ENCODE measurements around the gene NKAIN2. TPM values are rescaled to one million over a fixed set of nuclear protein-coding genes. Genes with fewer than 3 reads are reported as not detected.

Gene NKAIN2
- total and polyA plus RNA-seq, 9 of the 15 experiments (the other 6 are each of a cell fraction or from before 2014, with no cell fraction given), result not detected

- TF ChIP-seq NR1H2 (CRISPR knock-in tag; IDR thresholded peaks at IDR 0.05) (no peak), MXD1 (CRISPR knock-in tag; IDR thresholded peaks at IDR 0.05; ENCODE audit: borderline replicate concordance, poor library complexity, severe bottlenecking) (no peak), FOXA3 (CRISPR knock-in tag; conservative IDR thresholded peaks at IDR 0.05 in 1 of 2, IDR thresholded peaks at IDR 0.05 in 1 of 2) (no peak), NFIC (IDR thresholded peaks at IDR 0.05) (no peak), SMARCE1 (IDR thresholded peaks at IDR 0.05) (no peak), CTBP1 (IDR thresholded peaks at IDR 0.05; ENCODE audit: borderline replicate concordance) (no peak), HNRNPLL (IDR thresholded peaks at IDR 0.05; ENCODE audit: low read depth, low read length, poor library complexity, severe bottlenecking) (no peak), RFX1 (IDR thresholded peaks at IDR 0.05) (no peak), E2F1 (CRISPR knock-in tag; IDR thresholded peaks at IDR 0.05) (no peak), BCL6 (CRISPR knock-in tag; IDR thresholded peaks at IDR 0.05) (no peak), ZBTB7A (IDR thresholded peaks at IDR 0.05; ENCODE audit: borderline replicate concordance, control insufficient read depth, low read depth, low read length) (no peak), HMG20B (CRISPR knock-in tag; IDR thresholded peaks at IDR 0.05) (no peak), GTF2A2 (tag; IDR thresholded peaks at IDR 0.05) (no peak), ZNF583 (CRISPR knock-in tag; IDR thresholded peaks at IDR 0.05) (no peak), ZNF217 (CRISPR knock-in tag; IDR thresholded peaks at IDR 0.05) (no peak), NEUROD1 (IDR thresholded peaks at IDR 0.05; ENCODE audit: borderline replicate concordance, low read depth, low read length, partially characterized antibody) (no peak)
- no TSS peak for BruUV-seq (replicated peaks)
- ChIA-PET CTCF (ENCODE audit: low intra/inter-chr PET ratio) (no interaction called here), POLR2A (no interaction called here)
- no peaks in the 10 kb centered on the region for H3K9me1 ChIP-seq (ENCODE audit: control insufficient read depth, insufficient read depth, low read length)
- no peaks in the 10 kb centered on the region for H4K20me1 ChIP-seq (replicated peaks; ENCODE audit: control insufficient read depth, insufficient read depth, low read length)
- DNase-seq (ENCODE audit: extremely low read depth in 1 of 4, low spot score in 3 of 4) (no peak), FAIRE-seq (no peak), ATAC-seq (no peak)
- H3K27ac ChIP-seq (ENCODE audit: extremely low read depth, low read depth, low read length), result no peak overlapping the region
- no peaks in the 10 kb centered on the region; the same call in none of the 2 replicates for H3K9me3 ChIP-seq (replicated peaks; ENCODE audit: control insufficient read depth, insufficient read depth, low read depth, low read length)
- intact Hi-C loops (cut with micrococcal nuclease) (no loop called here), in situ Hi-C loops (cut with MboI) (no loop called here)
- no peaks in the 10 kb centered on the region for H3K27me3 ChIP-seq (ENCODE audit: control insufficient read depth in 2 of 2, insufficient read depth in 2 of 2, low read length in 2 of 2)
- 0% methylated on average over 2 of the region's 2 CpGs for WGBS (ENCODE audit: insufficient coverage, low coverage, missing lambda C conversion rate)
- no peaks in the 10 kb centered on the region for H3K36me3 ChIP-seq (ENCODE audit: control insufficient read depth, insufficient read depth, low read length)
- H3K4me2 ChIP-seq (ENCODE audit: insufficient read depth, low read length), result no peak overlapping the region
- no peaks in the 10 kb centered on the region for H3K4me1 ChIP-seq (replicated peaks in 1 of 2; ENCODE audit: control insufficient read depth in 2 of 2, insufficient read depth in 2 of 2, low read length in 2 of 2)
- H2AFZ ChIP-seq (ENCODE audit: low read depth, low read length), result no peak overlapping the region
- no peaks in the 10 kb centered on the region for H3K79me2 ChIP-seq (ENCODE audit: control insufficient read depth, insufficient read depth, low read length)
- no peak overlapping the region for H3K9ac ChIP-seq (ENCODE audit: insufficient read depth in 1 of 2, low read depth in 2 of 2, low read length in 2 of 2)
- no peak overlapping the region for H3K4me3 ChIP-seq
Observed at GRCh38 chr6:123855506-123855905, 51.8 kb downstream of the NKAIN2 start.
